Activated CD8-positive, alpha-beta memory T cell treated with anti-CD3 and anti-CD28 coated beads, Interleukin-2, amount 10 ng/mL, durations not matched to agents 7 days and 5 days (primary cell): ENCODE data around the gene RAB3GAP1. TPM values are rescaled to one million over a fixed set of nuclear protein-coding genes. Genes with fewer than 3 reads are reported as not detected.

Experiments used
- ATAC-seq: fragments of 150-1000 bp; cut with Tn5 transposase; one replicate; pipeline ENCODE4 v1.10.0; 2021; ENCODE audit warnings: moderate library complexity
- CTCF ChIA-PET: fragments of 350-600 bp; sonication (Branson Sonifier 250); formaldehyde crosslinking; loops from one replicate; lab custom pipeline; 2021; ENCODE audit warnings: antibody characterized with exemption; lab: Charles Lee
- DNase-seq: peaks from one replicate; pipeline ENCODE4 v3.0.0-alpha.2; 2020
- H3K27ac Mint-ChIP-seq: one replicate; pipeline ENCODE4 v1.8.0; 2021; ENCODE audit warnings: mild to moderate bottlenecking, mixed read lengths
- H3K27me3 Mint-ChIP-seq: one replicate; pipeline ENCODE4 v1.8.0; 2021; ENCODE audit warnings: mixed read lengths
- H3K36me3 Mint-ChIP-seq: one replicate; pipeline ENCODE4 v1.8.0; 2021; ENCODE audit warnings: mild to moderate bottlenecking, mixed read lengths
- H3K4me1 Mint-ChIP-seq: one replicate; pipeline ENCODE4 v1.8.0; 2021; ENCODE audit warnings: mixed read lengths
- H3K4me3 Mint-ChIP-seq: one replicate; pipeline ENCODE4 v1.8.0; 2021; ENCODE audit warnings: mild to moderate bottlenecking, moderate library complexity, mixed read lengths
- H3K9me3 Mint-ChIP-seq: one replicate; pipeline ENCODE4 v1.8.0; 2022; ENCODE audit warnings: low read depth, mixed read lengths
- total RNA-seq, 2 experiments: library from RNA; stranded (reverse); gene quantifications; one replicate each; pipeline ENCODE4 v1.2.3, GENCODE V29; 2021

RAB3GAP1 gene
- total RNA-seq, 2 experiments from 2014 or later, result 13.9 to 33.2 TPM

- peaks cover 65% of the 10 kb centered on the region for H3K36me3 Mint-ChIP-seq
- ATAC-seq, result no peak
- no peaks in the 10 kb centered on the region for H3K27me3 Mint-ChIP-seq
Observed at GRCh38 chr2:135140606-135141005, 88.5 kb downstream of the RAB3GAP1 start.

GRCh38 chr2:135142323-135142722, 90.2 kb downstream of the RAB3GAP1 start:
- Mint-ChIP-seq H3K27ac (no peak overlapping the region), H3K4me3 (no peak overlapping the region), H3K36me3 (peaks cover 60% of the 10 kb centered on the region), H3K9me3 (peaks cover 14% of the 10 kb centered on the region), H3K27me3 (no peaks in the 10 kb centered on the region), H3K4me1 (no peaks in the 10 kb centered on the region)
- ATAC-seq (no peak), DNase-seq (no peak)
- CTCF ChIA-PET, result no interaction called here

More at GRCh38 chr2:135140606-135141005, 88.5 kb downstream of the RAB3GAP1 start:
- DNase-seq, result no peak
- H3K27ac Mint-ChIP-seq, result no peak overlapping the region
- H3K4me1 Mint-ChIP-seq, result no peaks in the 10 kb centered on the region
- CTCF ChIA-PET, result no interaction called here
- H3K9me3 Mint-ChIP-seq, result peaks cover 14% of the 10 kb centered on the region
- H3K4me3 Mint-ChIP-seq, result no peak overlapping the region

GRCh38 chr2:135144343-135144742, 92.3 kb downstream of the RAB3GAP1 start:
- Mint-ChIP-seq H3K4me3 (no peak overlapping the region), H3K9me3 (peaks cover 14% of the 10 kb centered on the region), H3K27me3 (no peaks in the 10 kb centered on the region), H3K4me1 (no peaks in the 10 kb centered on the region), H3K27ac (no peak overlapping the region), H3K36me3 (peaks cover 55% of the 10 kb centered on the region)
- ATAC-seq (no peak), DNase-seq (no peak)
- CTCF ChIA-PET, result no interaction called here

- Mint-ChIP-seq H3K9me3 (peaks cover 1% of the 10 kb centered on the region), H3K36me3 (peaks cover 43% of the 10 kb centered on the region), H3K27ac (no peak overlapping the region), H3K4me3 (no peak overlapping the region), H3K4me1 (peaks cover 4% of the 10 kb centered on the region), H3K27me3 (no peaks in the 10 kb centered on the region)
- CTCF ChIA-PET, result interaction anchor here (0.7 to 1.2 kb wide), 2 partner anchors 14 to 113 kb away, joined by 3 read pairs; no protein-coding TSS in a partner anchor
- no peak for DNase-seq
- ATAC-seq, result no peak
Observed at GRCh38 chr2:135149251-135149650, 97.2 kb downstream of the RAB3GAP1 start.

DNA sequence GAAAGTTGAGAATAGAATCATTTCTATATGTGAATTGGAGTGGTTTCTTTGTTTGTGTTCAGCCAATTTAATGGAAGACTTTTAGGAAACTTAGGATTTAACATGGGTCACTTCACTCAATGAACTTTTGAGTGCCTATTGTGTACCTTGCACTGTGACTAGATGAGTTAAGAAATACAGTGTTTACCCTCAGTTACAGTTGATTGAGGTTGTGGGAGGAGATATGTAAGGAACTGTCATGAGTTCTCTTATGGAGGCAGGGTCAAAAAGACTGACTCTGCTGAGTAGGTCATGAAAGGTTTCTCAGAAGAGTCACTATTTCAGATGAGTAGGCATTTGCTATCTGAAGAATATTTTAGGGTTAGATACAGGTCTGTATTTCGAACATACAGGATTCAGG, 98.6 kb downstream of the RAB3GAP1 start:
- Mint-ChIP-seq H3K27me3 (no peaks in the 10 kb centered on the region), H3K4me3 (no peak overlapping the region), H3K4me1 (peaks cover 13% of the 10 kb centered on the region), H3K27ac (no peak overlapping the region), H3K36me3 (peaks cover 46% of the 10 kb centered on the region), H3K9me3 (no peaks in the 10 kb centered on the region)
- CTCF ChIA-PET, result no interaction called here
- DNase-seq (no peak), ATAC-seq (no peak)

DNA sequence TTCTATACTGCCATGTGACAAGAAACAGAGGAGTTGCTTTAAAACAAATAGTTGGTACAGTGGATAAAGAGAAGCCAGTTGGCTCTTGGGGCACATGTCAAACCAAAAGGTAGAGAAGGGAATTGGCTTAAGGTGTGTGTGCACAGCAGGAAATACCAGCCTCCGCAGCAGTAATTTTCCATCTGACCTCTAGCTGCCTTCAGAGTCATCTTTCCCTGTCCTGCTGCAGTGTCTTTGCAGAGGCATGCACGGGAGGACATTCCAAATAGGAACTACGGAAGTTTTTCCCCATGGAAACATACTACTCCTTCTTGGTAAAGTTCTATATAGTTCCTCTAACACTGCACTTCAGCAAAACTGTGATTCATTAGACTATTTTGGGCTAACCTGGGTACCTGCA, 99.5 kb downstream of the RAB3GAP1 start:
- no peaks in the 10 kb centered on the region for H3K9me3 Mint-ChIP-seq
- H3K36me3 Mint-ChIP-seq, result peaks cover 47% of the 10 kb centered on the region
- H3K27ac Mint-ChIP-seq, result no peak overlapping the region
- H3K4me1 Mint-ChIP-seq, result peaks cover 13% of the 10 kb centered on the region
- no peak for ATAC-seq
- DNase-seq, result no peak
- H3K27me3 Mint-ChIP-seq, result no peaks in the 10 kb centered on the region
- H3K4me3 Mint-ChIP-seq, result no peak overlapping the region
- CTCF ChIA-PET, result no interaction called here

GRCh38 chr2:135152361-135152760, 100.3 kb downstream of the RAB3GAP1 start:
- Mint-ChIP-seq H3K4me3 (no peak overlapping the region), H3K9me3 (no peaks in the 10 kb centered on the region), H3K4me1 (peaks cover 15% of the 10 kb centered on the region), H3K27me3 (no peaks in the 10 kb centered on the region), H3K36me3 (peaks cover 49% of the 10 kb centered on the region), H3K27ac (no peak overlapping the region)
- no peak for ATAC-seq
- no peak for DNase-seq
- CTCF ChIA-PET, result no interaction called here

DNA sequence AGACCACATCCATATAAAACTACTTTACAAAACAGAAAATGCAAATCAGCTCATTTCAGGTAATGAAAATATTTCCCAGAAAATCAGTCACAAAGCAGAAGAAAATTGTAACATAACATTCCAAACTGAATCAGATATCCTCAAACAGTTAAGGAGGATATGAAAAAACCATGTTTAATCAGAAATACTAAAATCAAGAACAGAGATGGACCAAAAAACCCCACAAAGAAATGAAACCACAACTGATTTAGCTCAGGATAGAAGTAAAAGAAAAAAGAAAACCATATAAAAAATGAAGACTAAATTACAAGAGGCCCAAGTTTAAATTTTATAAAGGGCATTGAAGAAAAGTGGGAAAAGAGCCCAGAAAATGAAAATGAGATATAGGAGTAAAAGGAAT, 102.9 kb downstream of the RAB3GAP1 start:
- CTCF ChIA-PET, result no interaction called here
- Mint-ChIP-seq H3K9me3 (no peaks in the 10 kb centered on the region), H3K4me3 (no peak overlapping the region), H3K27ac (no peak overlapping the region), H3K4me1 (peaks cover 15% of the 10 kb centered on the region), H3K36me3 (peaks cover 66% of the 10 kb centered on the region), H3K27me3 (no peaks in the 10 kb centered on the region)
- ATAC-seq, result no peak
- no peak for DNase-seq

DNA sequence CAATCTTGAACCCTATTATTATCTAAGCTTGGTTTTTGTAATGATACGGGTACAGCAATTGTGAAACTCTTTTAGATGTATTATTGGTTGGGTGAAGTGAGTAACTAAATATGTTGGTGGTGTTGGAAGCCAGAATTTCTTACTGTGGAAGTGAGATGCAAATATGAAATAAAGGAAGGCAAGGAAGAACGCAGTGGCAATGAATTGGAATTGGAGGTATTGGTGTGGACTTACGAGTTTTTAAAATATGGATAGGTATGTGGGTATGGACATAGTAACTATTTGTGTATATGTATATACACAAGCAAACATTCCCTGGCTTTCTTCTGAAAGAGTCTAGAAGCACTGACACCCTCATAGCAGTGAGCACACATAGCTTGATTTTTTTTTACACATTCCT, 105.8 kb downstream of the RAB3GAP1 start:
- H3K9me3 Mint-ChIP-seq, result no peaks in the 10 kb centered on the region
- H3K4me1 Mint-ChIP-seq, result peaks cover 23% of the 10 kb centered on the region
- H3K27ac Mint-ChIP-seq, result no peak overlapping the region
- H3K4me3 Mint-ChIP-seq, result no peak overlapping the region
- peaks cover 47% of the 10 kb centered on the region for H3K36me3 Mint-ChIP-seq
- no peaks in the 10 kb centered on the region for H3K27me3 Mint-ChIP-seq
- CTCF ChIA-PET, result interaction anchor here (1.2 kb wide), 1 partner anchor 154 kb away, joined by 4 read pairs; no protein-coding TSS in a partner anchor
- DNase-seq (no peak), ATAC-seq (no peak)

DNA sequence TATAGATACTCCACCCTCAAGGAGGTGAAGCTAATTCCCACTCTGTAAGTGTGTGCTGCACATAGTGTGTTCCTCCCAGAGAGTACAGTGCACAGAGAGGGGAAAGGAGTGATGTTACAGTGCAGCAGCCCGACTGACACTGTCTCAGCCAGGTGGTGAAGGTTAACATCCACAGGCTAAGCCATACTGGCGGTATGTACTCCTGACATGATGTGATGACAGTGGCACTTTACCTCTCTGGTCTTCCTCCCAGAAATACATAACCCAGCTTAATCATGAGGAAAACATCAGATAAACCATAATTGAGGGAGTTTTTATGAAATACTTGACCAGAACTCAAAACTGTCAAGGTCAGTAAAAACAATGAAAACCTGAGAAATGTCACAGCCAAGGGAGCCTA, 107.1 kb downstream of the RAB3GAP1 start:
- no peak for ATAC-seq
- peaks cover 42% of the 10 kb centered on the region for H3K36me3 Mint-ChIP-seq
- H3K4me3 Mint-ChIP-seq, result no peak overlapping the region

GRCh38 chr2:135162377-135162776, 110.3 kb downstream of the RAB3GAP1 start:
- peaks cover 10% of the 10 kb centered on the region for H3K4me1 Mint-ChIP-seq

More for the DNA sequence above, 107.1 kb downstream of the RAB3GAP1 start:
- Mint-ChIP-seq H3K27ac (no peak overlapping the region), H3K27me3 (no peaks in the 10 kb centered on the region), H3K9me3 (no peaks in the 10 kb centered on the region), H3K4me1 (peaks cover 22% of the 10 kb centered on the region)
- no peak for DNase-seq
- CTCF ChIA-PET, result no interaction called here

DNA sequence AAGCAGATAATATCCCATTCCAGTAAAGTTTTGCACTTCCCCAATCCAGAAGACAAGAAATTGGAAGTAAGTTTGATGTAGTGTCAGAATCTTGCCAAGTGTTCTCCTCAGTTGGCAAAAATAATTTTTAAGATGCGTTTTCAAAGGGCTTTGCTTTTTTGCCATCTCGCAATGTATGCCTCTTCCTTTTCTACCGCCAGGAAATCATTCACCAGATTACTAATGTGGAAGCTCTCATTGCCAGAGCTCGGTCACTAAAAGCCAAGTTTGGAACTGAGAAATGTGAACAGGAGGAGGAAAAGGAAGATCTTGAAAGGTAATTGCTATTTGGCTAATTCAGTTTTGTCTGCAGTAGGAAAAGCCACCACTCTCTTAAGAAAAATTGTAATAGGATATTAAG, 110.7 kb downstream of the RAB3GAP1 start:
- H3K4me1 Mint-ChIP-seq, result peaks cover 10% of the 10 kb centered on the region
- DNase-seq (no peak), ATAC-seq (no peak)
- no peaks in the 10 kb centered on the region for H3K27me3 Mint-ChIP-seq
- CTCF ChIA-PET, result no interaction called here
- no peak overlapping the region for H3K4me3 Mint-ChIP-seq
- no peaks in the 10 kb centered on the region for H3K9me3 Mint-ChIP-seq
- peaks cover 22% of the 10 kb centered on the region for H3K36me3 Mint-ChIP-seq
- H3K27ac Mint-ChIP-seq, result no peak overlapping the region

More at GRCh38 chr2:135162377-135162776, 110.3 kb downstream of the RAB3GAP1 start:
- H3K27me3 Mint-ChIP-seq, result no peaks in the 10 kb centered on the region
- peaks cover 21% of the 10 kb centered on the region for H3K36me3 Mint-ChIP-seq
- no peaks in the 10 kb centered on the region for H3K9me3 Mint-ChIP-seq
- no peak overlapping the region for H3K27ac Mint-ChIP-seq
- ATAC-seq (no peak), DNase-seq (no peak)
- CTCF ChIA-PET, result no interaction called here
- no peak overlapping the region for H3K4me3 Mint-ChIP-seq

- ATAC-seq (no peak), DNase-seq (no peak)
- Mint-ChIP-seq H3K27me3 (no peaks in the 10 kb centered on the region), H3K27ac (no peak overlapping the region), H3K4me3 (no peak overlapping the region), H3K4me1 (peaks cover 10% of the 10 kb centered on the region), H3K9me3 (no peaks in the 10 kb centered on the region), H3K36me3 (peaks cover 16% of the 10 kb centered on the region)
- CTCF ChIA-PET, result interaction anchor here (1.2 kb wide), 1 partner anchor 14 kb away, joined by 3 read pairs; no protein-coding TSS in a partner anchor
Observed at GRCh38 chr2:135163306-135163705, 111.2 kb downstream of the RAB3GAP1 start.

- H3K4me3 Mint-ChIP-seq, result no peak overlapping the region
- H3K27me3 Mint-ChIP-seq, result no peaks in the 10 kb centered on the region
- CTCF ChIA-PET, result interaction anchor here (1.2 kb wide), 1 partner anchor 14 kb away, joined by 3 read pairs; no protein-coding TSS in a partner anchor
- no peaks in the 10 kb centered on the region for H3K9me3 Mint-ChIP-seq
- H3K36me3 Mint-ChIP-seq, result peaks cover 16% of the 10 kb centered on the region
- H3K27ac Mint-ChIP-seq, result no peak overlapping the region
- H3K4me1 Mint-ChIP-seq, result peaks cover 13% of the 10 kb centered on the region
- no peak for DNase-seq
- ATAC-seq, result no peak
Observed at GRCh38 chr2:135163901-135164300, 111.8 kb downstream of the RAB3GAP1 start.
